ENCODE data around the gene TGDS.
"Not testable (repeated sequence)": the region's sequence is repeated elsewhere in the genome, so short reads cannot be mapped to it uniquely, and the experiment has no call there.

The TGDS gene, protein sequence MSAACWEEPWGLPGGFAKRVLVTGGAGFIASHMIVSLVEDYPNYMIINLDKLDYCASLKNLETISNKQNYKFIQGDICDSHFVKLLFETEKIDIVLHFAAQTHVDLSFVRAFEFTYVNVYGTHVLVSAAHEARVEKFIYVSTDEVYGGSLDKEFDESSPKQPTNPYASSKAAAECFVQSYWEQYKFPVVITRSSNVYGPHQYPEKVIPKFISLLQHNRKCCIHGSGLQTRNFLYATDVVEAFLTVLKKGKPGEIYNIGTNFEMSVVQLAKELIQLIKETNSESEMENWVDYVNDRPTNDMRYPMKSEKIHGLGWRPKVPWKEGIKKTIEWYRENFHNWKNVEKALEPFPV

DNA sequence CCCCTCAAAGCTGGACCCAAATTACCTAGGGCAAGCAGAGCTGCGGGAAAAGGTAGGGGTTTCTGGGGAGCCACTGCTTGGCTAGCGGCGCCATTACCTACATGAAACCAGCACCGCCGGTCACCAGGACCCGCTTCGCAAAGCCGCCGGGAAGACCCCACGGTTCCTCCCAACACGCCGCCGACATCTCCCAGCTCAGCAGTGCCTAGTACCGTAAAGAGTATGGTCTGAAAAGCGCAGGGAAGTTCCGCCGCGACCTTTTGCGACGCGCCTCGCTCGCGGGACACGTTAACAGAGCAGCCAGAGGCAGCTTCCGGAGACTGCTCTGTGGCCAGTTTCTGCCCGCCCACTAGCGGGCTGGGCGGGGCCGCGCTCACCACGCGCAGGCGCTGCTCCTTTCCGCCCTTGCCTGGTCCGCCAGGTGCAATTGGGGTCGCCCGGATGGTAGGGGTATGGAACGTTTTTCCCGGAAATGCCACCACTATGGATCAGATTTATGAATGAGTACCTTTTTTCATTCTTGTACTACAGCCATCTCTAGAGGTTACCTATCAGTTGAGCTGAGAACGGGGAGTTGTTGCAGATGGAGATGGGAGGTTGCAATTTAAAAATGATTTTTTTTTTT lies at the start of gene TGDS:
Gene TGDS, minus strand, starts transcription at position 203 of the 625 bp plus-strand sequence. Its CDS starts 16 bp downstream, at position 187.
- peak; percentile 45 for DNase-seq (ENCODE audit: low read depth)

DNA sequence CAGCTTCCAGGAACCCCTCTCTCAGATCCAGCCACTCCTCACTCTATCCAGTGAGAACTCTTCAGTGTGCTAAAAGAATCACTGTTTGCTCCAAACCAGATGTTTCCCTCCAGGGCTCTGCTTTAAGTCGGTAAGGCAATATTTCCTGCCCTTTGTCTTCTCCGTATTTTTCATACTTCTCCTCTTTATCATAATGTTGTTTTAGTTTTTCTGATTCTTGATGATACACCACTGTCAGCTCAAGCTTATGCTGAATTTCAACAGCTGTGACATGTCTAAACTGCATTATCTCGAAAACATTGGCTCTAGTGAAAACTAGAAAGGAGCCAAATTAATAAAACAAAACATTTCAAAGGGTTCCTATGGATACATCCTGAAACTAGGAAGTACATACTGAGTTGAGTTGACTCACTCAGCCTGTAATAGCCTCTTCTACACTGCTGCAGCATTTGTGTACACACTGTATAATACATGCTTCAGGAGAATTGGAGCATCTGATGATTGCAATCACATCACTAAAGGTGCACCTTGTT lies 45.5 kb upstream of the TGDS start:
- DNase-seq (ENCODE audit: low read depth) = no peak

DNA sequence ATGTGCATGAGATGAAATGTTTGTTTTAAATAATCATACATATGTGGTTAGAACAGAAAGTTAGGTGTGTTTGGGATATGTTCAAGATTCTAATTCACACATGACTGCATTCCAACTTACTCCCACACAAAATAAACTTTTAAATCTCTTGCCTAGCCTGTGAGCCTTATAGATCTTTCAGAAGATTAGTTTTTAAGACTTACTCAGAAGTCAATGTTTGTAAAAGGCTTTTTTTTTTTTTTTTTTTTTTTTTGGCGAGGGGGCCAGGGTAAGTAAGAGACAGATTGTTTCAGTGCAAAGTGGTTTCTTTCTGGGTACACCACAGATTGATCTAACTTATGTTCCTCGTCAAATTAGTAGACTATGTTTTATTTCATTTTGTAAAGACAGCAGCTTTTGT lies 44.8 kb upstream of the TGDS start:
- no peak for DNase-seq (ENCODE audit: low read depth)

DNA sequence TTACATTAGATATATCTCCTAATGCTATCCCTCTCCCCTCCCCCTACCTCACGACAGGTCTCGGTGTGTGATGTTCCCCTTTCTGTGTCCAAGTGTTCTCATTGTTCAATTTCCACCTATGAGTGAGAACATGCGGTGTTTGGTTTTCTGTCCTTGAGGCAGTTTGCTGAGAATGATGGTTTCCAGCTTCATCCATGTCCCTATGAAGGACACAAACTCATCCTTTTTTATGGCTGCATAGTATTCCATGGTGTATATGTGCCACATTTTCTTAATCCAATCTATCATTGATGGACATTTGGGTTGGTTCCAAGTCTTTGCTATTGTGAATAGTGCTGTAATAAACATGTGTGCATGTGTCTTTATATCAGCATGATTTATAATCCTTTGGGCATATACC lies 41.7 kb upstream of the TGDS start:
- DNase-seq (ENCODE audit: low read depth) = not testable (repeated sequence)

DNA sequence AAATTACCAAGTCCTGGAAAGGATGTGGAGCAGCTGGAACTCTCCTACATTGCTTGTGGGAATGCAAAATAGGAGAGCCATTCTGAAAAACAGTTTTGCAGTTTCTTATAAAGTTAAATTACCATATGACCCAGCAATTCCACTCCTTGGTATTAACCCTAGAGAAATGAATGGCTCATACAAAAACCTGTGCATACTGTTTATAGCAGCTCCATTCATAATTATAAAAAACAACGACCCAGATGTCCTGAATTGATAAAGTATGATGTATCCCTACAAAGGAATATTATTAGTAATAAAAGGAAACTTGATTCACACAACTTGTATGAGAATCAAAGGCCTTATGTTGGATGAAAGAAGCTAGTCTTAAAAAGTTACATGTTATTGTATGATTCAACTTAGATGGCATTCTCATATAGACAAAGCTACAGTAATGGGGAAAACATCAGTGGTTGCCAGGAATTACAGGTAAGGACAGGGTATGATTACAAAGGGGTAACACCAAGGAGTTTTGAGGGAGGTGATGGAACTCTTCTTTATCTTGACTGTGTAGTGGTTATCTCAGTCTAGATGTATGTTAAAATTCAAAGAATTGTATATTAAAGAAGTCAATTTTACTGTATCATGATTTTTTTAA lies 41.1 kb upstream of the TGDS start:
- DNase-seq (ENCODE audit: low read depth) = no peak

DNA sequence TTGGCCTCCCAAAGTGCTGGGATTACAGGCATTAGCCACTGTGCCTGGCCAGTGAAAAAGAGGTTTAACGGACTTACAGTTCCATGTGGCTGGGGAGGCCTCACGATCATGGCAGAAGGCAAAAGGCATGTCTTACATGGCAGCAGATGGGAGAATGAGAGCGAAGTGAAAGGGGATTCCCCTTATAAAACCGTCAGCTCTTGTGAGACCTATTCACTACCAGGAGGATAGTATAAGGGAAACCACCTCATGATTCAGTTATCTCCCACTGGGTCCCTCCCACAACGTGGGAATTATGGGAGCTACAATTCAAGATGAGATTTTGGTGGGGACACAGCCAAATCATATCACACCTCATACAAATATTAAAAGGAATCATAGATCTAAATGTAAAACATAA lies 40.1 kb upstream of the TGDS start:
- DNase-seq (ENCODE audit: low read depth) = not testable (repeated sequence)

DNA sequence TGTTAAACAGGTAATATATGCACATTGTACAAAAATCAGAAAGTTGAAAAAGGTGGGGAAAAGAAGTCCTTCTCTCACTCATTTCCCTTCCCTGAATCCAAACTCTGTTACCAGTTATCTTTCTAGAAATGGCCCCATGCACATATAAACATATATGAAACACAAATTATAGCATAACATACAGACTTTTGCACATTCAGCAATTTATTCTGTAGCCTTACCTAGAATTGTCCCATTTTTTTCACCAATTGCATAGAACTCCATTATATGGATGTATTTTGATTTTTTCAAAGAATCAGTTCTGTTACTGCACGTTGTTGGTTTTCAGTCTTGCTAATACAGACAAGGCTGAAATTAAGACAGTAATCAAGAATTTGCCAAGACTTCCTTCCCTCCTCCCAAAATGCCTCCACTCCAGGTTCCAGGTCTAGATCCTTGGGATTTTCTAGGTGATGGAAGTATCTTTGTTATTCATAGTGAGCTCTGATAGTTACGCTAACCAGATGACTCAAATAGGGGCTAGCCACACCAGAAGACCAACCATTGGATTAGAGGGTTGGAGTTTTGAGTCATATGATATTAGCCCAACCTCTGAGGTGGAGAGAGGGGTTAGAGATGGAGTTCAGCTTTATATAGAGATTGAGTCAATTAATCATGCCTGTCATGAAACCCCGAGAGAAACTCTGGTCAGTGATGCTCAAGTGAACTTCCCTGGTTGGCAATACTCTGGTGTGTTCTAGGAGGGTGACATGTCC lies 36.5 kb upstream of the TGDS start:
- no peak for DNase-seq (ENCODE audit: low read depth)

DNA sequence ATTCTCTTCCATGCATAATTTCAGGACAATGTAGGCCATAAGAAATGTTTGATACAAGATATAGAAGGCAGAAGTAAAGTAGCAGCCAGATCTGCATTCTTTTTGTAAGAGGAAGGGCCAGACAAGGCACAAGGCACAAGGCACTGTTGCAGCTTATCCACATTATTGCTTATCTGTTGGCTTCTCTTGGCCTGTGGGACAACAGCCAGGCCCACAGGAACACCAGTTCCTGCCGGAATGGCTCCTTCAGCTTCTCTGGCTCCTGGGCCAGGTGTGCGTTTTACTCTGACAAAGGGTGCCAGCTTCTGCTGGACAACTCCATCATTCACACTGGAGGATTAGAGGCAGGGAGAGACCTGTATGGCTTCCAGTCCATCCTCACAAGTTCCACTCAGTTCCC lies 34.9 kb upstream of the TGDS start:
- DNase-seq (ENCODE audit: low read depth) = no peak

DNA sequence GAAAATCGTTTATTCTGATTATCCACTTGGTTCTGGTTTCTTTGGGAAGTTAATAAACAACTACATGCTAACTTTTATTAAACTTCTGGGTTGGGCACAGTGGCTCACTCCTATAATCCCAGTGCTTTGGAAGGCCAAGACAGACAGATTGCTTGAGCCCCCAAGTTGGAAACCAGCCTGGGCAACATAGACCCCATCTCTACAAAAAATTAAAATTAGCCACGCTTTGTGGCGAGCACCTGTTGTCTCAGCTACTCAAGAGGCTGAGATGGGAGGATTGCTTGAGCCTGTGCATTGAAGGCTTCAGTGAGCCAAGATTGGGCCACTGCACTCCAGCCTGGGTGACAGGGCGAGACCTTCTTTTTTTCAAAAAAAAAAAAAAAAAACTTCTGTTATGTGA lies 27.4 kb upstream of the TGDS start:
- no peak for DNase-seq (ENCODE audit: low read depth)

DNA sequence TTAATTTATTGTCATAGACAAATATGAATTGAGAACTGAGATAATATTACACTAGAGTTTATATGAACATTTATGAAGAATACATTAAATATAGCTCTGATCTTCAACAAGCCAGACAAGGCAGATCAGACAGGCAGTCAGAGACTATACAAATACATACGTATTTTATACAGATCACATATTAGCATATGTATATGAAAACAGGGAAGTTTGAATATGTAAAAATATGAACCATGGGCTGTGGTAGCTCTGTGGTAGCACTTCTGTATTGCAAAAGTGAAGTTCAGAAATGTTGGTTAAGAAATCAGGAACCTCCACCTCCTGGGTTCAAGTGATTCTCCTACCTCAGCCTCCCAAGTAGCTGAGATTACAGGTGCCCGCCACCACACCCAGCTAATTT lies 26.4 kb upstream of the TGDS start:
- DNase-seq (ENCODE audit: low read depth) = no peak

DNA sequence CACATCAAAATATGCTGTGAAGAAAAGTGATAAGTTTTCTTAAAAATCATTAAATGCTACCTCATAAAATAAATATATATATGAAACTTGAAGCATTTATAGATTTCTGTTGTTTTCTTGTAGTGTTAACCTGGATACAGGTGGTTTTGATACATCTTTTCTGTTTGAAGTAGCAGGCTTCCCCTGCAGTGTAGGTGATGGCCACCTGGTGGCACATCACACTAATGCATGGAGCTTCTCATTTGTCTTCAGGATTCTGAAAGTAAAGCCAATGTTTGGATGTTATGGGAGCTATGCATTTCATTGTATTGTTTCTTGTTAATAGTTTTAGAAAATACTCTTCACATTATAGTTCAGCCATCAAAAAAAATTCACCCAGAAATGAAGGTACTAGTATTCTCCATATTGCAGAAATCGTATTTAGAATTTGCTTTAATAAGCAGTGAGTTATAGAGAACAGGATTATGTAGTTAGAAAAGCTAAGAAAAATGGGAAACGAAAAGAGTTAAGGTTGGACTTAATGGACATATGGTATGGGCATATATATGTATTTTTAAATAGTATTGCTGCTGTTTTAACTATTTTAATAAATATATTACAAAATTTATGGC lies 24.4 kb upstream of the TGDS start:
- no peak for DNase-seq (ENCODE audit: low read depth)

DNA sequence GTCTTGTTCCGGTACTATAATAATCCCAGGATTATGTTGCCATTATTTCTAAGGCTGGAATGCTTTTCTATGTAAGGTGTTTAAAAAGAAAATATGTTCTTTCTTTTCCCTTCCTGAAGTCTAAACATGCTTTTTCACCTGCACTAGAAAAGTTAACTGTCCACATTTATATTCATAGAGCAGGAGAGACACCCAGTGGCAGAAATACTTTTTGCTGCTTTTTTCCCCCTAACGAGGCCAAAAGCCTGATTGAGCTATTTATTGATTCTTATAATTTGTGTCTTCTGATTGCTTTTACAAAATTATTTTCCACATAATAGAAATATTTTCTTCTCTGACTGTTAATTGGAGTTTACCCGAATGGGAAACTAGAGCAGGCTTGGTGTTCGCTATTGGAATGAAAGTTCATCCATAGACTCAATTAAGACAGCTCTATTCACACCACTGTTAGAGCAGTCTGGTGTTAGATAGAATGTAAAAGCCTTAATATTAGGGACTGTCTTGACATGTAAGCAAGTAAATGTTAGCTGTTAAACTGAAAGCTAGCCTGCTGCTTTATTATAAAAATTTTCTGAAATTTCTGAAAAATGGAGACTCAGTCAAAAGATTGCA lies 21.5 kb upstream of the TGDS start:
- DNase-seq (ENCODE audit: low read depth) = no peak

DNA sequence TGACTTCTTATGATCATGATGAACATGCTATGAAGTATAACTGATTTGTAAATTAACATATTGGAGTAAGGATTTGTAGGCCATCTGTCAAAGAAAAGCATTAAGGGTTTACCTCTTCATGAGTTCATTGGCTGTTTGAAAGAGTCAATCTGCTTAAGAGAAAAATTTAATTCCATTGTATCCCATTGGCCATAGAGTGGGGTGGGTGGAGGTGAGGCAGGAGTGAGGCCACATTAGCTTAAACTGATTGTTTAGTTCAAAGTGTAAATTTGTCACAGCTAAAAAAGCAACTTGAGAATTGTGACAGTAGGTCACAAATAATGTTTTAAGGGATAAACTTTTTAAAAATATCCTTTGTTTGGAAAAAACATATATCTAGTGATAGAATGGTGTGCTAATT lies 17.1 kb upstream of the TGDS start:
- no peak for DNase-seq (ENCODE audit: low read depth)

DNA sequence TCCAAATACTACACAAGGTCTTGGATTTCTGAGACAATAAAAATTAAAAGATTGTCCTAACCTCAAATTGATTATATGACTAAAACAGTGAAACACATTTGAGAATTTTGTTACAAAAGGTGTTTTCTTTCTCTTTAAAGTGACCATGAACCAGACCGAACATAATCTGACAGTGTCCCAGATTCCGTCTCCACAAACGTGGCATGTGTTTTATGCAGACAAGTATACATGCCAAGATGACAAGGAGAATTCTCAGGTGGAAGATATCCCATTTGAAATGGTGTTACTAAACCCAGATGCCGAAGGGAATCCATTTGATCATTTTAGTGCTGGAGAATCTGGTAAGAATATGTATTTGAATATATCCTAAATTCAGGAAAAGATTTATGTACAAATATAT lies 16.1 kb upstream of the TGDS start:
- DNase-seq (ENCODE audit: low read depth) = no peak

DNA sequence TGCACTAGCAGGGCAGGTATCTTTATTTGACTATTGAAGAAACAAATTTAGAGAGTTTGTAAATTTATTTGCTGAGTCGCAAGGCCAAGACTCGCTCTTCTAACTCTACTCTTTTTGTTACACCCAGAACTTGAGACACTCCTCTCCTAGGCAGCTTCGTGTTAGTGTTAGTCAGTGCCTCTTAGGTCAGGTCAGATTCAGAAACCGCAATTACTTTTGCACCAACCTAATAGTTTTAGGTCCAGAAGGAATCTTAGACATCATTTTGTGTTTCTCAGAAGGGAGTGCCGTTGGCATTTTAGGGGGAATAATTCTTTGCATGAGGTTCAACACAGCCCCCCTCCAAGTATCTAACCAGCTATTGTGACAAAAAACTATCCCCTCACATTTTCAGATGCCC lies 14.5 kb upstream of the TGDS start:
- no peak for DNase-seq (ENCODE audit: low read depth)

DNA sequence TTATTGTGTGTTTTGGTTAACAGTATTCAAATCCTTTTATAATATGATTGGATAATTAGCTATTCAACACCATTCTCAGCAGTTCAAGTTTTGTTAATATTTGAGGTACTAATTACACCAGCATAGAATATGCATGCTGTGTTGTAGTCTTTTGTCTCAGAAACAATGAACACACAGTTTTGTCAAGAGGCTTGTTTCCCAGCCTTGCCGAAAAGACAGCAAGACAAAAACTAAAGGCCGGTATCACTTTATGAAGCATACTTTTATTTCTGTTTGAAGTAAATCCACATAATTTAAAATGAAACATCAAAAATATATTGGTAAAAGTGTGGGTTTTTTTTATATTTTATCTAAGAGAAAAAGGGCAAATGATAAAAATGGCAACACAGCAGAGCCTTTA lies 13.2 kb upstream of the TGDS start:
- no peak for DNase-seq (ENCODE audit: low read depth)

DNA sequence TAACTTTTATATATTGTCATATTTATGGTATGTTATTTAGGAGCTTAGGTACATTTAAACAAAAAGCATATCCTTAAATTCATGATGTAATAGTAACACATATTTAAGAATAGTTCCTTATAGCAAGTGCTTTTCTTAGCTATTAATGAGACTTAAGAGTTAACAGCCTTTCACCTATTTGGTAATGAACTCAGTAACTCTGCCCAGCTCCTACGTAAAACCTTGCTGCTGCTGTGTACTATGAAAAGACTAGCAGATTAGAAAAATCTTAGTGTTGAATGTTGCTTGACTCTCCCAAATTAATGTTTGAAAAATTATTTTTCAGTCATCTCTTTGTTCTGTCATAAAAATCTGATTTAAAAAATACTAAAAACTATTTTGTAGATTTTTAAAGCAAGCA lies 12.6 kb upstream of the TGDS start:
- DNase-seq (ENCODE audit: low read depth) = no peak

DNA sequence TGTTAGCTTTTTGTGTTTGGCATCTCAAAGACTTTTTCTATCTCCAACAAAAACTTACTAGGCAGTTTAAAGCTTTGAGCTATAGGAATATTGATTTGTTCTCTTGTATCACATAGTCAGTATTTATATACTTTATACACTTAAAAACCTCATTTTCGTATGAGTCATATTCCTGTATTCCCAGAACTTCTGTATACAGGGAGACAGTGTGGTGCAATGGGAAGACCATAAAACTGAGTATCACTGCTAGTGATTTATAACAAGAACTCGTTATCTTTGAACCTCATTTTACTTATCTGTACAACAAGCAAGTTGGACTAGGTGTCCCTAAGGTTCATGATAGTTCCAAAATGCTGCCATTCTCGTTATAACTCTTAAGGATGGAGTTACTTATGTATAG lies 12.0 kb upstream of the TGDS start:
- no peak for DNase-seq (ENCODE audit: low read depth)

DNA sequence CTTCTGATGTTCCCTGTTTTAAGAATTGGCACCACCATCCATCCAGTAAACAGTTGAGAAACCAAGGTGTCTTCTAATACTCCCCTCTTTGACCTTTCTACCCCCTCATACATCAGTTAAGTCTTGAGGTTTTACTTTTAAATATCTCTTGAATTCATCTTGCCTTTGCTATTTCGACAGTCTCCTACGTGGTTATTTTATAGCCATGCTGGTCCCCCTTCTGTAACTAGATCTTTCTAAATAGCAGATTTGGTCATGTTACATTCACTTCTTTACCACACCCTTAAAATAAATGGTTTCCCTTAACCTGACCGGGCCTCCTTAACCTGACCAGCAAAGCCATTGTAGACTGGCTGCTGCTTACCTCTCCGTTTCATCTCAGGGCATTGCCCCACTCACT lies 11.1 kb upstream of the TGDS start:
- no peak for DNase-seq (ENCODE audit: low read depth)

DNA sequence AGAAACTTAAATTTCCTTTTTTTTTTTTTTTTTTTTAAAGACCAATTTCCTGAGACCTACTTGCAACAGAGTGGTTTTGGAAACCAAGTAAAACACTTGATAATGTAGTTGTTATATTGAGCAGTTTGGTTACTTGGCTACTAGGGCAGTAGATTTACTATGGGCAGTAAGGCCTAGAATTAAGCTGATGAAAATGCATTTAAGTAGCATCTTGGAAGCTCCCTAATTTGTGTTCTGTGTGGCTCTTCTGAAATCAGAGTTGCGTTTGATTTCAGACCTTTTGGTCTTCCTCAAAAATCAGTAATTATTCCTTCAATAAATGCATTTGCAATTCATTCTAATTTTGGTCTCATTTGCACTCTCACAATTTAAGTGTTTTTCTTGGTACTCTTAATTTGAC lies 6.5 kb upstream of the TGDS start:
- DNase-seq (ENCODE audit: low read depth) = no peak
